ENCODE measurements around the gene NES. TPM values are rescaled to one million over a fixed set of nuclear protein-coding genes. Genes with fewer than 3 reads are reported as not detected.

NES gene
- total and polyA plus RNA-seq, 2 of the 8 experiments (the other 6 are each of a cell fraction or from before 2014, with no cell fraction given) = 13.3 to 135 TPM

DNA sequence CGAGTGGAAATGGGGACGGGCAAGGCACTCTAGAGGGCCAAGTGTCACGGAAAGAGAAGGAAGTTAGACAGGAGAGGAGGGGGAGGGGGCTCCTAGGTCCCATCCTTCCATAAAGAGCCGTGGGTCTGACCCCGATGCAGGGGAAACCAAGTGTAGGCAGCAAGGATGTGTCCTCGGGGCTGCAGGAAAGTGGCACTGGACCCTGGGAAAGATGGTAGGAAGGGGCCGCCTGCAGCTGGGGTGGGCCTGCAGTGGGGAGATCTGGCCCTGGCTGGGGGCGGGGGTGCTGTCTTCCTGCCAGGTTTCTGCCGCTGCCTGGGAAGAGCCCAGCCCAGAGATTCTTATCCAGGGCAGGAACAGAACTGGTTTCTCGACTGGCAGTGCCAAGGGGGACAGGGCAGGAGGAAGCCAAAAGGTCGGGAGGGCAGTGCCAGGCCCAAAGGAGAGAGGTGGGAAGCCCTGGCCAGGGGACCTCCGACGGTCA lies 15.3 kb upstream of the NES start:
- Histone ChIP-seq H2AK5ac (ENCODE audit: low read depth, low read length) (no peak overlapping the region; the same call in 1 of the 2 replicates), H3K9ac (replicated peaks in 1 of 4; ENCODE audit: extremely low read depth in 1 of 4, low read depth in 3 of 4, low read length in 3 of 4) (peak overlapping the region in 2 of 4 experiments; percentile 60; a peak in 3 of 7 replicates), H4K91ac (replicated peaks; ENCODE audit: insufficient read length, low read length) (peak overlapping the region; percentile 92), H3K4me2 (ENCODE audit: insufficient read depth in 1 of 2, low read depth in 2 of 2, low read length in 2 of 2) (peak overlapping the region; percentile 14 to 72), H2BK20ac (ENCODE audit: low read length) (peak overlapping the region; percentile 75), H2BK120ac (replicated peaks; ENCODE audit: low read depth, low read length) (peak overlapping the region; percentile 17), H4K8ac (ENCODE audit: extremely low read depth, insufficient read depth, low read length) (no peak overlapping the region), H3K27ac (ENCODE audit: low read depth, low read length) (peak overlapping the region; percentile 83), H3K4me3 (ENCODE audit: extremely low read depth in 1 of 4, insufficient read depth in 2 of 4, low read depth in 3 of 4, low read length in 4 of 4) (peak overlapping the region; percentile 1 to 49 (median 22); a peak in 5 of 8 replicates), H2BK5ac (ENCODE audit: low read depth, low read length) (peak overlapping the region; percentile 97), H3K9me3 (ENCODE audit: insufficient read depth in 2 of 2, low read depth in 1 of 2, low read length in 1 of 2) (no peaks in the 10 kb centered on the region), H3K27me3 (replicated peaks in 1 of 4; ENCODE audit: control insufficient read depth in 3 of 4, extremely low read depth in 1 of 4, insufficient read depth in 3 of 4, low read length in 3 of 4) (peaks cover 0 to 7% (median 0%) of the 10 kb centered on the region in 4 experiments; a peak in 2 of 7 replicates), H4K20me1 (replicated peaks in 1 of 2; ENCODE audit: control insufficient read depth in 1 of 2, insufficient read depth in 2 of 2, low read length in 2 of 2) (no peaks in the 10 kb centered on the region), H3K36me3 (ENCODE audit: control insufficient read depth in 2 of 4, insufficient read depth in 4 of 4, low read length in 3 of 4) (no peaks in the 10 kb centered on the region), H4K5ac (ENCODE audit: insufficient read length, low read depth, low read length) (peak overlapping the region; percentile 70), H3K79me1 (ENCODE audit: low read depth, low read length) (no peaks in the 10 kb centered on the region), H3K79me2 (ENCODE audit: control insufficient read depth in 1 of 2, insufficient read depth in 2 of 2, low read length in 2 of 2) (no peaks in the 10 kb centered on the region), H3K14ac (ENCODE audit: insufficient read length) (no peak overlapping the region), H2BK12ac (ENCODE audit: low read depth, low read length) (peak overlapping the region; percentile 78; the same call in 1 of the 2 replicates), H3K18ac (ENCODE audit: extremely low read depth, low read length) (peak overlapping the region; percentile 48), H3K4ac (replicated peaks; ENCODE audit: insufficient read length, low read depth, low read length) (peak overlapping the region; percentile 41), H2BK15ac (ENCODE audit: low read length) (no peak overlapping the region), H3K4me1 (replicated peaks in 1 of 4; ENCODE audit: control insufficient read depth in 3 of 4, insufficient read depth in 4 of 4, low read length in 3 of 4) (peaks cover 24 to 51% (median 38%) of the 10 kb centered on the region in 4 experiments), H2AFZ (ENCODE audit: low read length) (no peak overlapping the region), H3K56ac (replicated peaks; ENCODE audit: insufficient read length, low read depth, low read length) (peak overlapping the region; percentile 48), H3K23ac (ENCODE audit: insufficient read length) (no peak overlapping the region), H3K23me2 (ENCODE audit: low read depth, low read length) (peaks cover 10% of the 10 kb centered on the region; the same call in 1 of the 2 replicates)
- POLR2A ChIA-PET (ENCODE audit: partially characterized antibody) = interaction anchor here (0.6 to 13.9 kb wide), 21 partner anchors 8 to 168 kb away, joined by 3 to 530 read pairs (median 5); partner anchors contain the start of genes CRABP2, HAPLN2, HDGF and ISG20L2
- CTCF ChIA-PET (ENCODE audit: partially characterized antibody) = interaction anchor here (0.6 to 66.0 kb wide), 11 partner anchors 5 to 234 kb away, joined by 3 to 4284 read pairs (median 50); partner anchors contain the start of genes BCAN, CRABP2, HAPLN2 and INSRR
- no peak for FAIRE-seq
- peak in 1 of 2 experiments; percentile 77 for DNase-seq (ENCODE audit: low read depth in 1 of 2, low spot score in 2 of 2)
- 5% methylated on average over 13 of the region's 13 CpGs; no CpG with 5 or more reads in 1 of the 2 experiments for WGBS, 2 experiments (ENCODE audit: extremely low coverage in 1 of 2, insufficient coverage in 1 of 2, insufficient read length in 1 of 2, insufficient replicate concordance in 2 of 2, low coverage in 1 of 2, low lambda C conversion rate in 2 of 2, missing lambda C conversion rate in 1 of 2)
- TF ChIP-seq, protein P1, sequence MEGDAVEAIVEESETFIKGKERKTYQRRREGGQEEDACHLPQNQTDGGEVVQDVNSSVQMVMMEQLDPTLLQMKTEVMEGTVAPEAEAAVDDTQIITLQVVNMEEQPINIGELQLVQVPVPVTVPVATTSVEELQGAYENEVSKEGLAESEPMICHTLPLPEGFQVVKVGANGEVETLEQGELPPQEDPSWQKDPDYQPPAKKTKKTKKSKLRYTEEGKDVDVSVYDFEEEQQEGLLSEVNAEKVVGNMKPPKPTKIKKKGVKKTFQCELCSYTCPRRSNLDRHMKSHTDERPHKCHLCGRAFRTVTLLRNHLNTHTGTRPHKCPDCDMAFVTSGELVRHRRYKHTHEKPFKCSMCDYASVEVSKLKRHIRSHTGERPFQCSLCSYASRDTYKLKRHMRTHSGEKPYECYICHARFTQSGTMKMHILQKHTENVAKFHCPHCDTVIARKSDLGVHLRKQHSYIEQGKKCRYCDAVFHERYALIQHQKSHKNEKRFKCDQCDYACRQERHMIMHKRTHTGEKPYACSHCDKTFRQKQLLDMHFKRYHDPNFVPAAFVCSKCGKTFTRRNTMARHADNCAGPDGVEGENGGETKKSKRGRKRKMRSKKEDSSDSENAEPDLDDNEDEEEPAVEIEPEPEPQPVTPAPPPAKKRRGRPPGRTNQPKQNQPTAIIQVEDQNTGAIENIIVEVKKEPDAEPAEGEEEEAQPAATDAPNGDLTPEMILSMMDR (IDR thresholded peaks at IDR 0.05; ENCODE audit: control extremely low read depth in 1 of 3, insufficient read depth in 1 of 3, low read depth in 1 of 3, low read length in 3 of 3) = peak in 1 of 3 experiments; percentile 10; a peak in 1 of 4 replicates
- TF ChIP-seq SUZ12 (IDR thresholded peaks at IDR 0.05; ENCODE audit: low read length) = no peak; the same call in 1 of the 2 replicates
- no peak for TF ChIP-seq JUN (IDR thresholded peaks at IDR 0.05; ENCODE audit: low read depth, low read length)
